Kidney glomerular epithelial cell (primary cell): ENCODE measurements around the gene MAJIN.

Experiments used
- DNase-seq: peaks from one replicate; lab custom pipeline; 2025; lab: John Stamatoyannopoulos, UW

Gene MAJIN

GRCh38 chr11:64892411-64892831 lies 79.5 kb downstream of the MAJIN start:
- no peak for DNase-seq

GRCh38 chr11:64891880-64892279 lies 80.0 kb downstream of the MAJIN start:
- no peak for DNase-seq

DNA sequence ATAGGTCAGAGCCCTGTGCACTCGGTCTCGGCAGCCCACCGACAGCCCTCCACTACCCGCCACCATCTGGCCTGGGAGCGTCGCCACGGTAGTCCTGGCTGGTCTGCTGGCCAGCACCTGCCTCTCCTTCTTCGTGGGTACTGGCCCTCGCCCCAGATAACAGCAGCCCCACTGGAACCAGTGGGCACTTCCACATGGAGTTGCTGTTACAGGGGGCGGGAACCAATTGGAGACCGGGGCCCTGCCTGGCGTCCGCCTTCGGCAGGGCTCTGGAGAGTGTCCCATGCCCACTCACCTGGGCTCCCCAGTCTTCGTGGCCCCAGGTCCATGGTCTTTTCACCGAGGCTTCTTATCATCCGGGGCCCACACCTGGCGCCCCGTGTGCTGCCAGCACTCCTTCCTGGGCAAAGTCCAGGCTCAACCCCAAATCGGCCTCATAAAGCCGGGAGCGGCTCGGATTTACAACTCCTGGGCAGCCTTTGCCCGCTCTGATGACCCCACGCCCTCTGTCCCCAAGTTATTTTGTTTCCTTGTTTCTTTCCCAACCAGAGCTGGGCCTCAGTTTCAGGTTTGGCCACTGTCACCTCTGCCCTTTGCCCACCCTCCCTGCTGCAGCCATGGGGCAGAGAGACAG lies 80.6 kb downstream of the MAJIN start:
- DNase-seq: no peak

DNA sequence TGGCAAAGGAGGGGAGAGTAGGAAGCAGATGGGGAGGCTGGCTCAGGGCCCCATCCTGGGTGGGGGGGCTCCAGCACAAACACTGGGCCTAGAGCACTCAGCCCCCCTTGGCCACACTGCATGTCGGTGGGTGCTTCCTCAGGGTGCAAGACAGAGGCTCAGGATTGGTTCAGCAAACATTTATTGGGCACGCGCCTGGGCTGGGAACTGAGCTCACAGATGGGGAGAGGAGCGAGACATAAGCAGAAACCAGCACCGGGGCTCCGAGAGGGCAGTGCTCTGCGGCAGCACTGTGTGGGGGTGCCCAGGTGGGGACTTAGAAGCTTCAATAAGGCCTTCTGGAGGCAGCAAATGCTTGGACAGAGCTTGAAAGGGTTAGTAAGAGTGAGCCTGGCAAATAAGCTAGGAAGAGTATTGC lies 81.4 kb downstream of the MAJIN start:
- no peak for DNase-seq

- DNase-seq: no peak
These were observed 83.0 kb downstream of the MAJIN start for GRCh38 chr11:64888729-64889511.

DNA sequence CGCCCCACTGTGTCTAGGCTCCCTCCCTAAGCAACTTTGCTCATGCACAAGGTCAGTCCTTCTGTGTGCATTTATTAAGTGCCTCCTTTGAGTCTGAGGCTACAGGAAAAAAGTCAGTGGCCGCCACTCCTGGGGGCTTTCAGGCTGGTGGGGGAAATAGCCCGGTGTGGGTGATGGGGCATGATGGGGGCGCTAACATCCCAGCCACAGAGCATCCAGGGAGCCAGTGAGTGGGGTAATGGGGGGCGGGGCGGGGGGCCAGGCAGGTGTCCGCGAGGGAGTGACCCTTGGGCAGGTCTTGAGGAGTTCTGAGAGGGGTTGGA lies 83.5 kb downstream of the MAJIN start:
- DNase-seq: no peak
